Cortex of kidney (tissue), 1 donor: ENCODE results near the gene FKBP1B.
A peak's percentile ranks its signal among the peaks of the same experiment; 100 is the strongest.
"Not testable (repeated sequence)": the region's sequence is repeated elsewhere in the genome, so short reads cannot be mapped to it uniquely, and the experiment has no call there.

ENCODE experiments used
- DNase-seq: peaks from one replicate; lab custom pipeline; 2025; lab: John Stamatoyannopoulos, UW

The FKBP1B gene

GRCh38 chr2:24072259-24072658 lies 22.7 kb downstream of the FKBP1B start:
- no peak for DNase-seq

- DNase-seq, result no peak
These were observed 24.3 kb downstream of the FKBP1B start for GRCh38 chr2:24073816-24074215.

- DNase-seq, result no peak
These were observed 25.7 kb downstream of the FKBP1B start for GRCh38 chr2:24075259-24075658.

GRCh38 chr2:24075915-24076848 lies 26.6 kb downstream of the FKBP1B start, which contains the start of gene SF3B6:
Gene SF3B6, minus strand, starts transcription at chr2:24076326. Its CDS starts 97 bp downstream, at chr2:24076229.
- peak; percentile 35 for DNase-seq

- no peak for DNase-seq
These were observed 27.5 kb downstream of the FKBP1B start for GRCh38 chr2:24076849-24077534.

- DNase-seq, result no peak
These were observed 28.0 kb downstream of the FKBP1B start for GRCh38 chr2:24077535-24077877.

GRCh38 chr2:24077879-24078278 lies 28.3 kb downstream of the FKBP1B start:
- no peak for DNase-seq

- DNase-seq, result no peak
These were observed 31.2 kb downstream of the FKBP1B start for GRCh38 chr2:24080701-24081100.

GRCh38 chr2:24082787-24083566 lies 33.4 kb downstream of the FKBP1B start:
- DNase-seq, result no peak

GRCh38 chr2:24083567-24084385 lies 34.2 kb downstream of the FKBP1B start:
- peak; percentile 61 for DNase-seq

- no peak for DNase-seq
These were observed 35.1 kb downstream of the FKBP1B start, which contains the start of gene TP53I3 for GRCh38 chr2:24084386-24085199. Gene TP53I3, minus strand, starts transcription at chr2:24084834. Its CDS starts 508 bp downstream, at chr2:24084326.

- DNase-seq, result no peak
These were observed 35.6 kb downstream of the FKBP1B start for GRCh38 chr2:24085200-24085489.

GRCh38 chr2:24086241-24086640 lies 36.7 kb downstream of the FKBP1B start:
- DNase-seq, result no peak

GRCh38 chr2:24087032-24087431 lies 37.5 kb downstream of the FKBP1B start:
- DNase-seq, result no peak

GRCh38 chr2:24088821-24089359 lies 39.3 kb downstream of the FKBP1B start:
- no peak for DNase-seq

GRCh38 chr2:24093270-24093669 lies 43.7 kb downstream of the FKBP1B start:
- not testable (repeated sequence) for DNase-seq

- DNase-seq, result not testable (repeated sequence)
These were observed 45.7 kb downstream of the FKBP1B start for GRCh38 chr2:24095171-24095677.

GRCh38 chr2:24100732-24101131 lies 51.2 kb downstream of the FKBP1B start:
- DNase-seq, result not testable (repeated sequence)

- no peak for DNase-seq
These were observed 52.5 kb downstream of the FKBP1B start for GRCh38 chr2:24101992-24102391.

- DNase-seq, result no peak
These were observed 53.1 kb downstream of the FKBP1B start for GRCh38 chr2:24102677-24103076.
